LNCaP clone FGC (cell line): ENCODE results near the gene BOC.

ENCODE experiments used
- DNase-seq: peaks from one replicate; pipeline ENCODE4 v3.0.0-alpha.2; 2011; ENCODE audit warnings: low read depth
- H3K4me3 ChIP-seq: 2 replicates; pipeline ENCODE4 v1.5.1; 2011; ENCODE audit warnings: mild to moderate bottlenecking, low read depth, low read length, control low read depth
- CTCF ChIP-seq: IDR thresholded peaks from 2 replicates; pipeline ENCODE4 v1.5.1; 2012; ENCODE audit warnings: mild to moderate bottlenecking; ENCODE audit not compliant: control insufficient read depth, insufficient read depth; ENCODE audit errors: extremely low read depth

Gene BOC

GRCh38 chr3:113287803-113288648 is 76.7 kb downstream of the BOC start:
- no peak for DNase-seq
- H3K4me3 ChIP-seq: no peak overlapping the region
- TF ChIP-seq CTCF: peak; percentile 97

- TF ChIP-seq CTCF: no peak
- DNase-seq: no peak
- no peak overlapping the region for H3K4me3 ChIP-seq
These were observed 77.5 kb downstream of the BOC start for GRCh38 chr3:113288881-113289280.

- no peak for TF ChIP-seq CTCF
- no peak overlapping the region for H3K4me3 ChIP-seq
- no peak for DNase-seq
These were observed 80.2 kb downstream of the BOC start for GRCh38 chr3:113291572-113291971.

GRCh38 chr3:113292933-113293332 is 81.6 kb downstream of the BOC start:
- no peak for DNase-seq
- no peak for TF ChIP-seq CTCF
- no peak overlapping the region for H3K4me3 ChIP-seq

- TF ChIP-seq CTCF: no peak
- DNase-seq: no peak
- no peak overlapping the region for H3K4me3 ChIP-seq
These were observed 82.0 kb downstream of the BOC start for GRCh38 chr3:113293348-113293747.

GRCh38 chr3:113295463-113295862 is 84.1 kb downstream of the BOC start:
- TF ChIP-seq CTCF: no peak
- DNase-seq: no peak
- no peak overlapping the region for H3K4me3 ChIP-seq

GRCh38 chr3:113297287-113297686 is 85.9 kb downstream of the BOC start:
- no peak for TF ChIP-seq CTCF
- H3K4me3 ChIP-seq: no peak overlapping the region
- DNase-seq: no peak
